SK-N-MC (cell line): ENCODE measurements around the gene HOXC5.
A peak's percentile ranks its signal among the peaks of the same experiment; 100 is the strongest.
"Not testable (repeated sequence)": the region's sequence is repeated elsewhere in the genome, so short reads cannot be mapped to it uniquely, and the experiment has no call there.

ENCODE experiments used
- DNase-seq: peaks from one replicate; pipeline ENCODE4 v3.0.0-alpha.2; 2011; ENCODE audit warnings: low read depth, low spot score
- H3K27ac ChIP-seq: fragments of 200-600 bp; sonication (generic); 2 replicates; pipeline ENCODE4 v1.5.1; 2016; ENCODE audit warnings: mixed run types
- H3K36me3 ChIP-seq: fragments of 200-600 bp; sonication (generic); 2 replicates; pipeline ENCODE4 v1.6.1; 2017; ENCODE audit warnings: antibody characterized with exemption, low read length, mixed read lengths; ENCODE audit not compliant: insufficient read depth
- H3K4me3 ChIP-seq: fragments of 200-600 bp; sonication (generic); 2 replicates; pipeline ENCODE4 v1.5.1; 2016
- H3K9ac ChIP-seq: fragments of 200-600 bp; sonication (generic); 2 replicates; pipeline ENCODE4 v1.8.0; 2017; ENCODE audit warnings: mixed run types, mixed read lengths; ENCODE audit not compliant: insufficient read length
- H3K9me3 ChIP-seq: fragments of 200-600 bp; sonication (generic); 2 replicates; pipeline ENCODE4 v1.6.1; 2017; ENCODE audit warnings: low read depth, mild to moderate bottlenecking, antibody characterized with exemption, low read length, moderate library complexity, mixed read lengths
- EZH2 ChIP-seq: fragments of 200-600 bp; sonication (generic); IDR thresholded peaks from one replicate; pipeline ENCODE4 v1.6.1; 2017; ENCODE audit warnings: antibody characterized with exemption
- FOXP2 ChIP-seq: optimal IDR thresholded peaks from 2 replicates; pipeline ENCODE3; 2011; ENCODE audit warnings: mild to moderate bottlenecking, moderate library complexity; ENCODE audit not compliant: insufficient read depth; ENCODE audit errors: extremely low read length, control extremely low read depth
- POLR2AphosphoS5 ChIP-seq: IDR thresholded peaks from 2 replicates; pipeline ENCODE4 v1.6.1; 2012; ENCODE audit warnings: mild to moderate bottlenecking, low read depth, low read length, borderline replicate concordance

The HOXC5 gene

GRCh38 chr12:54038284-54038870 is 5.5 kb downstream of the HOXC5 start:
- no peak for DNase-seq
- peak overlapping the region; percentile 80 for H3K27ac ChIP-seq
- peak overlapping the region; percentile 78 for H3K4me3 ChIP-seq
- TF ChIP-seq EZH2 (no peak), FOXP2 (no peak), POLR2AphosphoS5 (no peak)
- H3K9me3 ChIP-seq = no peaks in the 10 kb centered on the region
- no peaks in the 10 kb centered on the region for H3K36me3 ChIP-seq
- peak overlapping the region; percentile 58 for H3K9ac ChIP-seq

- H3K4me3 ChIP-seq = peak overlapping the region; percentile 78
- TF ChIP-seq POLR2AphosphoS5 = no peak
- no peak for TF ChIP-seq FOXP2
- no peak for TF ChIP-seq EZH2
- no peak for DNase-seq
- H3K36me3 ChIP-seq = no peaks in the 10 kb centered on the region
- no peaks in the 10 kb centered on the region for H3K9me3 ChIP-seq
- no peak overlapping the region; the same call in 1 of the 2 replicates for H3K27ac ChIP-seq
- H3K9ac ChIP-seq = no peak overlapping the region
Observed at GRCh38 chr12:54038871-54039414, 6.1 kb downstream of the HOXC5 start.

DNA sequence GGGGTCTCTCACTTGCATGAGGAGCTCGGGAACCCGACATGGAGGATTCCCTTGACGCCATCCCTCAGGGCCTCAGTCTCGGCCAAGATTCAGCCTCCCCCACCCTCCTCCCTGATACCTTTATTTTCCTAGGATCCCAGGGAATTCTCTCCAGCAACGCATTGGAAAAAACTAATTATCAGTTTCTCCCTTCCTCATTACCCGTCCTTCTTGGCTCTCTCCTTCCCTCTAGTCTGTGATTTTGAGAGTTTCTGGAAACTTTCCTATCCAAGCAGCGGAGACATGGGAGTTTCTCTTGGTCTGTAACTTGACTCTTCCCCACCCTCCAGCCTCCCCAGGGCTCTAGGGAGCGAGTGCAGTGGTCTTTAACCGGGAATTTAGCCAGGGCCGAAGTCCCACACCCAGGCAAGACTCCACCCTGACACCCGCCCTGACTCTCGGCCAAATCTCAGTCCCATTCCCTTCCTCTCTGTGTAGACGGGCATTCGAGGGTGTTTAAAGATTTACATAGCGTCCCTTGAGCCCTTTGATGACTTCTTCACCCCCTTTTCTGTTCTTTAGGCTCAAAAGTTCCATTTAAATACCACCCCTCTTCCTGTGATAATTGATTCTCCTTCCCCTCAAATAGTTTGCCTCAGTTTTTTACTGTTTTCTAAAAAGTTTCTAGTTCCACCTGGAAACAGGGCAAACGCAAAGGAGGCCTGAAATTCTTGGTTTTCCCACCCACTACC is 6.7 kb downstream of the HOXC5 start:
- DNase-seq = no peak
- H3K9me3 ChIP-seq = no peaks in the 10 kb centered on the region
- no peak overlapping the region for H3K9ac ChIP-seq
- TF ChIP-seq EZH2 = no peak
- no peak for TF ChIP-seq FOXP2
- TF ChIP-seq POLR2AphosphoS5 = no peak
- peak overlapping the region; percentile 4; the same call in 1 of the 2 replicates for H3K4me3 ChIP-seq
- no peaks in the 10 kb centered on the region for H3K36me3 ChIP-seq
- no peak overlapping the region for H3K27ac ChIP-seq

DNA sequence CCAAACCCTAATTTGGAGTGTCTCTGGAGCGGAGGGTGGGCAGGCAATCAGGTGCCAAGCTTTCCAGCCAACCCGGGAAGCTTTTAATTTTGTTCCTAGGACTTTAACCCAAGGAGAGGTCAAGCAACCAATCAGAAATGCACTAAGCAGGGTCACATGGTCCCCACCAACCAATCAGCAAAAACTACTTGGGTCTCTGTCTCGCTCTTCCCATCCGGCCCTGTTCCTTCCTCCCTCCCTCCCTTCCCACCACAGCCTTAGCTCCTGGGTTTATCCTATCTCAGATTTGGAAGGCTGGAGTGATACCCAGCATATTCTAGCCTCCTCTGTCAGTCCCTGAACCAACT is 7.3 kb downstream of the HOXC5 start:
- TF ChIP-seq FOXP2 (no peak), POLR2AphosphoS5 (no peak), EZH2 (no peak)
- no peak overlapping the region for H3K4me3 ChIP-seq
- no peaks in the 10 kb centered on the region for H3K9me3 ChIP-seq
- no peaks in the 10 kb centered on the region for H3K36me3 ChIP-seq
- no peak overlapping the region for H3K27ac ChIP-seq
- DNase-seq = no peak
- H3K9ac ChIP-seq = no peak overlapping the region

DNA sequence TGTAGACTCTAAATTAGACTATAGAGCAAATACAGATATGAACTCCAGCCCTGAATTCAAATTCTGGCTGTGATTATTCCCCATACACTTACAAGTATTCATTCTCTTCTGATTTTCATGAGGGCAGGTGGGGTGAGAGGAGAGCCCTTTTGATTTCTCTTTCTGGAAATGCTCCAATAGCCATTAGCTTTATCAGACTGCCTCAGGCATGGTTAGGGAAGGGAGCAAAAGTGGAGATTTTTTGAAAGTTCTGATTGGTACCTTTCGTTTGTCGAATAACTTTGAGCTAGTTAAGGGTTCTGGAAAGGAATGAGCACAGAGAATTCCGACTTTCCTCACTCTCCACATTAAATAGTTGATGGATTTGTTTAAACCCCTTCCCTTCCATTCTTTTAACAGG is 7.8 kb downstream of the HOXC5 start:
- Histone ChIP-seq H3K4me3 (no peak overlapping the region), H3K36me3 (no peaks in the 10 kb centered on the region), H3K27ac (no peak overlapping the region), H3K9me3 (no peaks in the 10 kb centered on the region), H3K9ac (no peak overlapping the region)
- TF ChIP-seq FOXP2 (no peak), POLR2AphosphoS5 (no peak), EZH2 (no peak)
- no peak for DNase-seq

GRCh38 chr12:54041097-54041690 is 8.3 kb downstream of the HOXC5 start:
- Histone ChIP-seq H3K9ac (no peak overlapping the region), H3K4me3 (no peak overlapping the region), H3K9me3 (no peaks in the 10 kb centered on the region), H3K27ac (no peak overlapping the region), H3K36me3 (no peaks in the 10 kb centered on the region)
- TF ChIP-seq POLR2AphosphoS5 (no peak), FOXP2 (no peak), EZH2 (no peak)
- no peak for DNase-seq

DNA sequence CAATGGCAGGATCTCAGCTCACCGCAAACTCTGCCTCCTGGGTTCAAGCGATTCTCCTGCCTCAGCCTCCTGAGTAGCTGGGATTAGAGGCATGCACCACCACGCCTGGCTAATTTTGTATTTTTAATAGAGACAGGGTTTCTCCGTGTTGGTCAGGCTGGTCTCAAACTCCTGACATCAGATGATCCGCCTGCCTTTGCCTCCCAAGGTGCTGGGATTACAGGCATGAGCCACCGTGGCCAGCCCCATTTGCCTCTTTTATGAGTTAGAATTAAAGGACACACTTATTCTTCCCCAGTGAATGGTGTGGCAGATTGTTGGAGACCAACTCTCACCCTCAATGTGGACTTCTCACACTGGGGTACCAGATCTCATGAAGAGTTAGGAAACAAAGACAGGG is 9.2 kb downstream of the HOXC5 start:
- not testable (repeated sequence) for H3K9ac ChIP-seq, H3K9me3 ChIP-seq, H3K4me3 ChIP-seq, DNase-seq, H3K27ac ChIP-seq, H3K36me3 ChIP-seq

DNA sequence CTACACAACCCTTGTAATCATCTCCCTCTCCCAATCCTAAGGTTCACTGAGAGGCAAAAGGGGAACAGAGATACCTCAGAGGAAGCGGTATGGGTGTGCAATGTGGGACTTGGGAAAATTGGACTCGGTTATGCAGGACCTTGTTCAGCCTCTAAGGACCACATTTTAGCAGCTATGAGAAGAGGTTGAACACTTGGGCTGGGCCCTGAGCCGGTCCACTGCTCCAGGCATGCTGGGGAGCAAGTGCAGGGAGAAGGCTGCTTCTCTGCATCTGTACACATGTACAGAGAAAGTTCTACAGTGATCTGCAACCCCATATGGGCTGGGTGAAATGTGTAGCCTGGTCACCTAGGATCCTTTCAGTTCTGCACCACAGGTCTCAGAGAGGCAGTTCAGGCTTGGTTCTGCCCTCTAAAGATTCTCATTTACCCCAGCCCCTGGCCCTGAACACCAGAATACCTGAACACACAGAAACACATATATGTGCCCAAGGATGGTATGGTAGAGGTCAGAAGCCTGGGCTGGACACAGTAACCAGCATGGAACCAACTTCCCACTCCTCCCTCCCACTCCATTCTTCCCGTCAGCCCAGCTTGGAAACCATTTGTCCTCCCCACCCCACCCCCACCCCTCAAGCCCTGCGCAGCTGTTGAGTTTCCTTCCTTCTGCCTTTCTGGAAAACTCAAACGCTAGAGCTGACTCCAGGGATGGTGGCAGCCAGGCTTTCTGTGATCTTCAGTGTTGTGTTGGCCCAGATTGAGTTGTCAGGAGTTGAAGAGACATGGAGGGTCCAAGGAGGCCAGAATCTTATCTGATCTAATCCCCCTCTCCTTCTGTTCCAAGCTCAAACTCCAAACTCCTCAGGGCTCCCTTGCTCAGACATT is 10.4 kb downstream of the HOXC5 start:
- DNase-seq = no peak
- TF ChIP-seq POLR2AphosphoS5 (no peak), FOXP2 (no peak), EZH2 (no peak)
- Histone ChIP-seq H3K9me3 (no peaks in the 10 kb centered on the region), H3K4me3 (0 out of 2 replicates have a peak overlapping the region, but pooled peaks have one; percentile 29), H3K9ac (no peak overlapping the region), H3K36me3 (no peaks in the 10 kb centered on the region), H3K27ac (no peak overlapping the region)
